NCI-H2171 treated with DMSO at 0.1 percent for 48 hours (cell line): ENCODE data around the gene TFAP2E.

ENCODE experiments used
- DNase-seq: peaks from one replicate; lab custom pipeline; 2025; lab: John Stamatoyannopoulos, UW

The TFAP2E gene

GRCh38 chr1:35573198-35574124 lies at the start of gene TFAP2E:
TSS of gene TFAP2E (plus strand) at chr1:35573314. CDS start at chr1:35573578, 264 bp downstream.
- no peak for DNase-seq

- no peak for DNase-seq
Measured at GRCh38 chr1:35524106-35524505, 49.0 kb upstream of the TFAP2E start.

GRCh38 chr1:35530168-35530567 lies 42.9 kb upstream of the TFAP2E start:
- DNase-seq: no peak

- DNase-seq: no peak
Measured at GRCh38 chr1:35530946-35531345, 42.2 kb upstream of the TFAP2E start.

- DNase-seq: no peak
Measured at GRCh38 chr1:35531368-35531767, 41.7 kb upstream of the TFAP2E start.

- no peak for DNase-seq
Measured at GRCh38 chr1:35532497-35533223, 40.5 kb upstream of the TFAP2E start.

- peak; percentile 8 for DNase-seq
Measured at GRCh38 chr1:35533586-35533985, 39.5 kb upstream of the TFAP2E start.

GRCh38 chr1:35535243-35535642 lies 37.9 kb upstream of the TFAP2E start:
- DNase-seq: no peak

- DNase-seq: no peak
Measured at GRCh38 chr1:35536556-35537162, 36.5 kb upstream of the TFAP2E start.

- no peak for DNase-seq
Measured at GRCh38 chr1:35537806-35538205, 35.3 kb upstream of the TFAP2E start.

GRCh38 chr1:35539073-35539823 lies 33.9 kb upstream of the TFAP2E start:
- peak; percentile 88 for DNase-seq

- no peak for DNase-seq
Measured at GRCh38 chr1:35539824-35540261, 33.3 kb upstream of the TFAP2E start.

GRCh38 chr1:35544976-35545375 lies 28.1 kb upstream of the TFAP2E start:
- DNase-seq: peak; percentile 16

- DNase-seq: no peak
Measured at GRCh38 chr1:35546614-35547013, 26.5 kb upstream of the TFAP2E start.

GRCh38 chr1:35553851-35554250 lies 19.3 kb upstream of the TFAP2E start:
- DNase-seq: no peak

GRCh38 chr1:35554266-35555211 lies 18.6 kb upstream of the TFAP2E start:
- peak; percentile 48 for DNase-seq

- DNase-seq: no peak
Measured at GRCh38 chr1:35555212-35555584, 17.9 kb upstream of the TFAP2E start.

- peak; percentile 82 for DNase-seq
Measured at GRCh38 chr1:35555601-35556477, 17.3 kb upstream of the TFAP2E start.

GRCh38 chr1:35556484-35557117 lies 16.5 kb upstream of the TFAP2E start:
- peak; percentile 58 for DNase-seq
